Hypothalamus (tissue), 51 donors: ENCODE results near the gene TCOF1.
A peak's percentile ranks its signal among the peaks of the same experiment; 100 is the strongest.

Source experiments
- DNase-seq, 51 donors: peaks; one replicate each; lab custom pipeline; 2025; lab: John Stamatoyannopoulos, UW

TCOF1 gene

DNA sequence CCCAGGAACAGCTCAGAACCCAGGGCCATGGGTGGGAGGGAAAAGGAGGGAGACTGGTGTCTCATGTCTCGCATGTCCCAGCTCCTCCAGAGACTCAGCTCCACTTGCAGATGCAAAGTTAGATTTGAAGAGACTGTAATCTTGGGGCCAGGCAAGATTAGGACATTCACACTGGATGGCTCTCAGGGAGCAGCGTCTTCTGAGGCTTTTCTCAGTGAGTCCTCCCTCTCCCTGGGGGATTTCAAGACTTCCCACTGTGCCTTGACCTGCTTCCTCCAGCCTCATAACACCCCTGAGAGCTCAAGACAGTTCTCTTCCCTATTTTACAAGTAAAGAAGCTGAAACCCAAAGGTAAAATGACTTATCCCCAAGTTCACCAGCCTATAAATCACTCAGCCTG, 10.5 kb upstream of the TCOF1 start:
- no peak for DNase-seq

DNA sequence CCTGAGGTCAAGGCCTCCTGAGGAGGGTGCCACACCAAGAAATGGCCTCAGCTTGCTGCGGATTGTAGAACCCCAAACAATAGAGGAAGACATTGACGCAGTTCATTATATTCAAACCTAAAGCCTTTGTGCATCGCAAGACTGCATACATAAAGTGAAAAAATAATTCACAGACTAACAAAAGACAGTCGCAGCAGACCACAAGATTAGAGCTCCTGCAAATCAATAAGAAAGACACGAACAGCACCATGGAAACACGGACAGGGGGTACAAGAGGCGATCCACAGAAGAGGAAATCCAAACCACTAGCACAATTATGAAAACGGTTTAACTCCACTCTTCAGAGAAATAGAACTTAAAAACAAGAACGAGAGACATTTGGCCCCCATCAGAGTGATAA, 10.0 kb upstream of the TCOF1 start:
- DNase-seq: no peak

DNA sequence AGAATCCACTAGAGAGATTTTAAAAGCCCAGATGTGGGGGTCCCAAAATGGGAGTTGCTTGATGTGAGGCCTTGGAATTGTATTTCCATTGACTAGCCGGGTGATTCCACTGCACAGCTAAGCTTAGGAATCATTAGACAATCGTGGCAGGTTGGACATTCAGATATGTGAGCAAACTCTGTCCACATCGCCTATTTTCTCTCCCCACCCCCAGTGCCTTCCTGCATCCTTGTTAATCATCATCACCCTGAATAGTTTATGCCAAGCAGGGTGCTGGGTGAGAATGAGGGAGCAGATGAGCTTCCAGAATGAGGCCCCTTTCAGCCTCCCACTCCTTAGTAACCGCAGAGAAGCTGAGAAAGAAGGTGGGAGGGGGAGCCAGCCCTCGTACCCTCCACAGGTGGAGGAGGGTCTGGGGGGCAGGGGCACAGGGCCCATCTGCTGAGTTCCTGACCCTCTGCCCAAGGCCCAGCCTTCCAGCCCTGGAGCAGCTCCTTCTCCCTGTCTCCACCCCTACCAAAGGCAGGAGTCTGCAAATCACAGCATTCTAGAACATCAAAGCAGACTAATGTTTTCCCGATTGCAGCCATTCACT, 7.7 kb upstream of the TCOF1 start:
- DNase-seq: peak in 2 of 51 donors; percentile 36 to 55

DNA sequence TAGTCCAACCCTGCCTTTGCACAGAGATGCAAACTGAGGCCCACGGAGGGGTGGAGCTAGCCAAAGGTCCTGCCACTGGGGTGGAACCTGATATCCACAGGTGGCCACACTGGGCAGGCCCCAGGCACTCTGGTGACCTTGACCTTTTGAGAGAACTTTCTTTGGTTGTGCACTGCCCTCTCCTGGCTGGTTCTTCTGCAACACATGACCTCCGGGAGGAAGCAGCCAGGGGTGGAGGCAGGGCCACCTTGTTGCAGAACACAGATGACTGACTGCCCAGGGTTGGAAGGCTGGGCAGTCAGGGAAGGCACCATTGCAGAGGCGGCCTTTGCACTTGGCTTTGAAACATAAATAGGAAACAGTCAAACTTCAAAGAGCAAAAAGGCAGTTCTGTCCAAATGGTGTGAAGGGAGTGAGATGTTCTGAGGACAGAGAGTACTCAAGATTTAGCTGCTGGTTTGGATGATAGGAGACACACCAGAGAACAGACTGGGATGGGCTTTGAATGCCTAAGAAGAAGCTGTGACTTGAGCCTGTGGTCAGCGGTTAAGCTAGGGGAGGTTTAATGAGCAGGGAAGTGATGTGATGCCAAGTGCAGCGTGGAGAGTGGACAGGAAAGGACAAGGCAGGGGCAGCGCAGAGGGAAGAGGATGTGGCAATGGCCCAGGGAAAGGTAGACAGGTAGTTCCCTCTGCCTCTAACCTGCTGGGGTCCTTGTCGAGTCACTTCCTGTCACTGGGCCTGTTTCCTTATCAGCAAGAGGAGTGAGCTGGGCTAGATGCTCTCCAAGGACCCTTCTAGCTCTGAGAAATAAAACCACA, 6.8 kb upstream of the TCOF1 start:
- peak; percentile 12 to 91 (median 61) for DNase-seq

DNA sequence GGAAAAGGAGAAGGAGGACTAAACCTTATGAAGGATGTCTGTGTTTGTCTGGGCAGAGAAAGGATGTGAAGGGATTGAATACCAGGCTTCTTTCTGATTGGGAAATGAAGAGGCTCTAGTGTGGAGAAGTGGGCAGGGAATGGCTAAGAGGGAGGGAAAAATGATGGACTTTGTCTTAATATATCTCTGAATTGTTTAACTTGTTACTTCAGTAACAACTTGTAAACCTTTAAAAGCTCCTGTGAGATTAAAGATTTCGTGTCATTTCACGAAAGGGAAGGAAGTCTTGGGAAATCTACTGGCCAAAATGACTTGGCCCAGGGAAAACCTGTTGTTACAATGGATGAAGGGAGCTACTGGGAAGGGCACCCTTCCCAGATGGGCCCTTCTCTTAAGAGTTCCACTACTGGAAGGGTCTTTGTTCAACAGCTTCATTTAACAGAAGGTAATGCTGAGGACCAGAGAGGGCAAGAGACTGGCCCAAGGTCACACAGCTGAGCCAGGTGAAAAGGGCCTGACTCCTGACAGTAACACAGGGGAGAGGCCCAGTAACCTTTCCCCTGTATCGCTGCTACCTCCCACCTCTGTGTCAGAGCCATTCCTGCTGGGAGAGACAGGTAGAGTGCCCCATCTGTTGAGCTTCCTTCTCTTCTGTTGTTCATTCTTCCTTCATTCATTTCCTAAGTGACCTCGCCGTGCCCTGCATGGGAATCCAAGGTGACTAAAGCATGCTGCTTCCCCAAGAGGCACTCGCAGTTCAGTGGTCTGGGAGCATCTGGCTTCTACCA, 5.1 kb upstream of the TCOF1 start:
- no peak for DNase-seq

DNA sequence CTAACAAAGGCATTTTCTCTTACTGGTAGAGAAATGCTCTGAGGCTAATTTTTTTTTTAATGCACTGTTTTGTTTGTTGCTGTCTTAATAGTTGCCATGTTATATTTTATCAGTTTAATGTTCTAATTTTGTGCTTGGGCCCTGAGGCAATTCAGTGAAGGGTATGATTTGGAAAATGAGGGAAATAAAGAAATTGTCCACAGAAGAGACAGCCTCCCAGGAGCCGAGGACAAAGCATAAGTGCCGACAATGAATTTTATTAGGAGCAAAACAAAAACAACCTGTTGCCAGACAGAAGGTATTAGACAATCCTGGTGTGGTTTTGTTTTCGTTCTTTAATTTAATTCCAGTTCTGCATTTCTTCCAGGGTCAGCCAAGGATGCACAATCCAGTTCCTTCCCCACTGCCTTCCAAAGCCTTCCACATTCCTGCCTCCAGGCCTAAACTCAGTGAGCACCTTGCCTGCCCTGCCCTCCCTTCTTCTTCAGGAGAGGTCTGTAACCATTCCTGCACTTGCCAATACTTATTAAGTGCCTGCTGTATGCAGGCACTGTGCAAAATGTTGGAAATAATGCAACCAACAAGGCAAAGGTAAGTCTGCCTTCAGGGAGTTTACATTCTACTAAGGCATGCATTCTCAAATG, 4.3 kb upstream of the TCOF1 start:
- no peak for DNase-seq

DNA sequence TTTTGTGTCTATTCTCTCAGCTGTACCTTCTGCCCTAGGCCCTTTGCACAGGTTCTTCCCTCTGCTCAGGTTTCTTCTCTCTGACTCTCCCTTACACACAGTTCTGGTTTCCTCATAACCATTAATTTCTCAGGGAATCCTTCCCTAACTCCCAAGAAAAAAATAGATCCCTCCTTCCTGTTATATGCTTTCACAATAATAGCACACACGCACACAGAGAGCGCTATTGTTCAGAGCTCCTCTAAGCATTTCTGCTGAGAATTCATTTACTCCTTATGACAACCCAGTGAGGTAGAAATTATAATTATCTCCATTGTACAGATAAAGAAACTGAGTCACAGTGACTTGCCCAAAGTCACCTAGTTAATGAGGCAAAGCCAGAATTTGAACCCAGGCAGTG, 1.7 kb upstream of the TCOF1 start:
- DNase-seq: no peak

DNA sequence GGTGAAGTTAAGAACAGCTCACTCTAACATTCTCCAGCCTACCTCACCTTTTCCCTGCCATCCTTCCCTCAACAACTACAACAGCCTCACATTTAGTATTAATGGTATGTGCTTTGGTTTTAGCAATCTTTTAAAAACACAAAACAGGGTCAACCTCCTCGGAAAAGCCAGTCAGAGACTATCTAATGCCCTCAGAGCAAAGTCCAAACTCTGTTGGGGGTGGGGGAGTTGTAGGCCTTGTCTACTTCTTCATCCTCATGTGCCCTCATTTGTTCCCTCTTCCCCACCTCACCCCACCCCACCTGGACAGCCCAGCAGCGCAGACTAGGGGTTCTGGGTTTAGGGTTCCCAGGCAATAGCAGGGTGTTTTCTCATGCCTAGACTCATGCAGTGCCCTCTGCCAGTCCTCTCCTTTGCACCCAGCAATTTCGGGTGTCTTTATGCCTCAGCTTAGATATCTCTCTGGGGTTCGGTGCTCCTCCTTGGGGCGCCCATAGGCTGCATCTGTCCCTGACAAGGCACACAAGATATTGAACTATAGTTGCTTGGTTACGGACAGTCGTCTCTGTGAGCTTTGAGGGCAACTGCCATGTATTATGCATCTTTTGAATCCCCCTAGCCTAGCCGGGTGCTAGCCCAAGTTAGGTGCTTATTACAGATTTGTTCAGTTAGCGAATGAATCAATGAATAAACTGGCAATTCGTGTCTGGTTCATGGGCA, 762 bp upstream of the TCOF1 start:
- no peak for DNase-seq

DNA sequence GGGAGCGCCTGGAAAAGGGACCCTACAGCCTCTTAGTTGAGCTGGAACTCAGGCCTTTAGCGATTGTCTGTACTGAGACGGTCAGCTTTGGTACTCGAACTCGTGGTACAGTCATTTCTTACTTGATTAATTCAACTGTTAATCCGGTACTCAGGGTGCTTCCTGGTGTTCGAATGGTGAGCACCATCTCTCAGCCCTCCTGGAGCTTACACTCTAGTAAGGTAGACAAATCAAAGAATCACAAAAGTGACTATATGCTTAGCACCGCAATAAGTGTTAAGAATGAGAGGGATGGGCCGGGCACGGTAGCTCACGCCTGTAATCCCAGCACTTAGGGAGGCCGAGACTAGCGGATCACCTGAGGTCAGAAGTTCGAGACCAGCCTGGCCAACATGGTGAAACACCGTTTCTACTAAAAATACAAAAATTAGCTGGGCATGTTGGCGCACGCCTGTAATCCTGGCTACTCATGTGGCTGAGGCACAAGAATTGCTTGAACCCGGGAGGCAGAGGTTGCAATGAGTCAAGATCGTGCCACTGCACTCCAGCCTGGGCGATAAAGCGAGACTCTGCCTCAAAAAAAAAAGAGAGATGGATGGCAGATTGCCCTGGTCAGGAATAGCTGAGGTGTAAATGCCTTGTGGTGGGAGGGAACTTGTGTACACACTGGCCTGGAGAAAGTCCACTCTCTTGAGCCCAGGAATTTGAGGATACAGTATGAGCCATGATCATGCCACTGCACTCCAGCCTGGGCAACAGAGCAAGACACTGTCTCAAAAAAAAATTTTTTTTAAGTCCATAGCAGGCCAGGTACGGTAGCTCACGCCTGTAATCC, 981 bp downstream of the TCOF1 start:
- no peak for DNase-seq

DNA sequence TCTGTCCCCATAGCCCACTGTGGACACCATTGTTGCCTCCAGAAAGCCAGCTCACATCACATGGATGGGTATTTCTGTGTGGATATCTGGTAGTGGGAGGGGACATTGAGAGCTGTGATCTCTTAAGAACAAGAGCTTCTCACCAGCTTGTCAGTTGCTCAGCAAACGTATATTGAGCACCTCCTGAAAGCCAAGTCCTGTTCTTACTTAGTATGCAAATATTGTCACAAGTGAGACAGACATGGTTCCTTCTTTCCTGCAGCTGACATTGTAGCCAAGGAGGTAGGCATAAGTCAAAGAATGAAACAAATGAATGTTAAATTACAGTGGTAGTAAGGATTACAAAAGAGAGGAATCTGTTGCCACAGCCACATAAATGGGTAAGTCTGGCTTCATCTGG, 3.8 kb downstream of the TCOF1 start:
- no peak for DNase-seq

DNA sequence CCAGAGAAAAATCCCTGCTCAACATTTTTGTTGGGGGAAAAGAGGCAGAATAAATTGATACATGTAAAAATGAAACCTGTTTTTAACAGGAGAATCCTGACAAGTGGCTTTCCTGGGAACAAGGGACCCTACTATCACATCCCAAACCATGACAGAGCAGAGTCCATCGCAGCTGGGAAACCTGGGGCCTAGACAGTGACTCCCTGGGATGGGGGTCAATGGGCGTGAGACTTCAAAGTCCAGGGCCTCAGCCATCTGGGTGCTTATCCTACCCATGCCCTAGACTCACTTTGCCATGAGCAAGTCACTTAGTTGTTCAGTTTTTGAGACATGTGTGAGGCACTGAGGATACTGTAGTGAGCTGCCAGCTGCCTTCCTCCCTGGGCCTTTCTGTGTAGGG, 5.7 kb downstream of the TCOF1 start:
- no peak for DNase-seq

DNA sequence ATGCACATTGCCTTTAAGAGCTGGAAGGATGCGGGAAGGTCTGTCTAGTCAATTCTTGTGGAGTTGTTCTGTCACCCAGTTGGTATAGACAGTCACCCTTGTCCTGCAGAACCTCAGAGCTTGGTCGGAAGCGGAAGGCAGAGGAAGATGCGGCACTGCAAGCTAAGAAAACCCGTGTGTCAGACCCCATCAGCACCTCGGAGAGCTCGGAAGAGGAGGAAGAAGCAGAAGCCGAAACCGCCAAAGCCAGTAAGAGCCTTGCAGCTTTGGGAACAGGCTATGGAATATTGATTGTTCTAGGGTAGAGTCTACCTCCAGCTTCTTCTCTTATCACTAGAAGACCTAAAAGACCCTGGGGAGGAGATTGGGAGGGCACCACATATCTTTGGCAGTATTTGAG, 6.5 kb downstream of the TCOF1 start:
- no peak for DNase-seq

DNA sequence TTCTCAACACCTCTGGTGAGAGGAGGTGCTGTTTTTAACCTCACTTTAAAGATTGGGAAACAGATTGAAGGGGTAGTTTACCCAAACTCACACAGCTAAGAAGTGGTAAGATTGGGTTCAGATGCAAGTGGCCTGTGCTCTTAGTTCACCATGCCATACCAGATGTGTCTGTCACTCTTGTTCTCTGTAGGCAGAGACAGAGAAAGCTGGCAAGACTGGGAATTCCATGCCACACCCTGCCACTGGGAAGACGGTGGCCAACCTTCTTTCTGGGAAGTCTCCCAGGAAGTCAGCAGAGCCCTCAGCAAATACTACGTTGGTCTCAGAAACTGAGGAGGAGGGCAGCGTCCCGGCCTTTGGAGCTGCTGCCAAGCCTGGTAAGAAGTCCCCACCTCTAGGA, 11.0 kb downstream of the TCOF1 start:
- no peak for DNase-seq

DNA sequence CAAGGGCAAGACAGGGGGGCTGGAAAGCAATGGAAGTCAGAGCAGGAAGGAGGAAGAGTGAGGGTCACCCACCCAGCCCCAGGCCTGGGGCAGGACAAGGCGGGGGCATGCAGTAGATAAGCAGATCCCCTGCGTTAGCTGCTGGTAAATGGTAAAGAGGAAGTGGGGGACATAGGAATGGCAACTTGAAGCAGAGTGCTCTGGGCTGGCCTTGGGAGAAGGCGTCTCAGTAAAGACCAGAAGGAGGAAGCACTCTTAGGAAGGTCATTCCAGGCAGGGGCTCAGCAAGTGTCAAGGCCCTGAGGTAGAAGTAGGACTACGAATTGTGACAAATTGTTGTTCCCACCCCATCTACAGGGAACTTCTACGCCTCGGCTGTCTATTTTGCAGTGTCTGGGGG, 15.1 kb downstream of the TCOF1 start:
- no peak for DNase-seq

DNA sequence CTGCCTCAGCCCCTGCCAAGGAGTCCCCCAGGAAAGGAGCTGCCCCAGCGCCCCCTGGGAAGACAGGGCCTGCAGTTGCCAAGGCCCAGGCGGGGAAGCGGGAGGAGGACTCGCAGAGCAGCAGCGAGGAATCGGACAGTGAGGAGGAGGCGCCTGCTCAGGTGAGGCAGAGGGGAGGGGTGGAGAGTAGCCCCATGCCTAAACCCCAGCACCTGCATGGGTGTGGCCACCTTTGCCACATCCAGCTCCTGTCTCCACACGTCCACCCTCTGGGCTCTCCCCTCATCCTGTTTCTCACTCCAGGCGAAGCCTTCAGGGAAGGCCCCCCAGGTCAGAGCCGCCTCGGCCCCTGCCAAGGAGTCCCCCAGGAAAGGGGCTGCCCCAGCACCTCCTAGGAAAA, 17.2 kb downstream of the TCOF1 start:
- DNase-seq: no peak

DNA sequence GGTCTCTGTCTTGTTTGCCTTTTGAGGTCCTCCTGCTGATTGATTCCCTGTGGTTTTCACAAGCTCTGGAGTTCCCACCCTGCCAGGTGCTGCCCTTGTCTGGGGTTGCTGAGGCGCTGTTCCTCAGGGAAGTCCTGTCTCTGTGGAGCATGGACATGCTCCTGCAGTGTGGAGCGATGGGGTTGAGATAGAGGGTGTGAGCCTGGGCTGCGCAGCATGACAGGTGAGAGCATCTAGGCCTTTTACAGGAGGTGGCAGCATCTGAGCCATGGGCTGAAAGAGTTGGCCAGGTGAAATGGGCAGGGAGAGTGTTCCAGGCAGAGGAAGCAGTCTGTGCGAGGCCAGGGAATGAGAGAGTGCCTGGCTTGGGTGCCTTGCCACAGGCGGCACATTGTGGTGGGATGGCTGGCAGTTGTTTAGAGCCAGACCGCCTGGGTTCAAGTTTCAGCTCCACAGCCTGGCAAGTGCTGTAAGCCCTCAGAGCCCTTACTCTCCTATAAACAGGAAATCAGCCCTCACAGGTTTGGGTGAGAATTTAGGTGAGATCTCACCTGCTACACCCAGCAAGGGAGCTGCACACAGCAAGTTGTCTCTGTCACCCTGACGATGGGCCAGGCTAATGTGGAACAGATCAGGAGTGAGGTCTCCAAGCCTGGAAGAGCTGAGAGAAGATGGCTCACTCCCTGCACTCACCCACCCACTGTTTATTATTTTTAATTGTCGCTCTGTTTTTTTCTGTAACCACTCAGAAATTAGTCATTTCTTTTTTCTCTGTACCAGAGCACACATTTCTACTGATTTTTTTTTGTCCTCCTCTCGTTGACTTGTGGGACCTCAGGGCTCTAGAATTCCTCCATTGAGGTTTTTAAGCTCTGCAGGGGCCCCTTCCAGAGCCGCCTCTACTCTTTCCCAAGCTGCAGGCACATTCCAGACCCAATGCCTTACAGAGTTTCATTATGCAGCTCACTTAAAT, 19.6 kb downstream of the TCOF1 start:
- no peak for DNase-seq

DNA sequence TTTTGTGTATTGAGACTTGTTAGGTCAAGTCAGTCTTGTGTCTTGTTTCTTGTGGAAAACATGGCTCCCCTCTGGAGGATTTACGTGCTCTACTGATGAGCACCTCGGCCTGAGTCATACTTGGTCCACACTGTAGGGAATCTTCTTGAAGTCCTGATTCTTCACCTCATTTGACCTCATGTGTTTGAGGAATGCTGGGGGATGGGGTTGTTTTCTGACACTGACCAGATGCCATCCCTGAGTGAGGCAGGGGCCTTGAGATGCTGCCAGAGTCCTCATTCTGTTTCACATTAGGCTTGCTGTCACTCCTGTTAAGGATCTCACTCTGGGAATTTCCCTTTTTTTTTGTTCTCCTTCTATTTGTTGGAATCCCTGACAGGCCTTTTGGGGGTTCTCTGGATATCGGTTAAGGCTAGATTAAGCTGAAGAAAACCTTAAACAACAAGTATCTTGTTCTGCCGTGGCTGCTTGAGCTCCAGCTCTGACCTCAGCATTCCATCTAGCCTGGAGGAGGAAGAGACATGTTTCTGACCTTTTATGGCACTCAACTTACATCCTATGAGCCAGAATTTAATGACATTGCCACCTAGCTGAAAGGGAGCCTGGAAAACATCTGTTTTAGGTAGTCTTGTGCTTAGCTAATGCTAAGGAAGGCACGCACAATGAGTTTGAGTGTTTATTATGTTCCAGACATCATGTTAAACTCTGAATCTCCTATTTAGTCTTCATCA, 20.6 kb downstream of the TCOF1 start:
- DNase-seq: no peak

DNA sequence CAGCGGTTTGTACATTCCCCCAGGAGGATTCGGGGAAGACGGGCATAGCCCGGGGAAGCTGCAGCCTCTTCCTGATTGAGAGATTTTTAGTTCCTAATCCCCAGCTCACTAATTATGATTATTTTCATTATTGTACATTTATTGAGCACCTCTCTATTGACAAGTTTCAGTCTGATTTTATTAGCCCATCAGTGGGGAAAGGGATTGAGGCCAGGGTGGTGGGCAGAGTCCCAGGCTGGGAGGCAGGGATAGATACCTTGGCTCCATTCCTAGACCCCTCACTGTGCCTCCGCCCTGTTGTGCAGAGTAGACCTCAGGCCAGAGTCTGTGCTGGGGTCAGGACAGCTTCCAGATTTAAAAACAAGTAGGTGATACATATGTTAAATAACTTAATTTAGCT, 27.2 kb downstream of the TCOF1 start:
- no peak for DNase-seq
